Liver (tissue), 9 donors: ENCODE measurements around the gene ZC3H8. TPM values are rescaled to one million over a fixed set of nuclear protein-coding genes. Genes with fewer than 3 reads are reported as not detected.

Experiments used
- DNase-seq: peaks from one replicate; pipeline ENCODE4 v3.0.0-alpha.2; 2017; ENCODE audit warnings: low spot score
- H3K27ac ChIP-seq, 2 donors: one replicate each; pipeline ENCODE4 v1.7.0; 2013; ENCODE audit warnings: inconsistent platforms in 2 of 2, low read length in 2 of 2, control low read depth in 1 of 2, low read depth in 1 of 2, mild to moderate bottlenecking in 1 of 2
- H3K27me3 ChIP-seq, 4 donors: one replicate each; pipeline versions ENCODE4 v1.6.1 to v1.7.0; 2013; ENCODE audit warnings: low read length in 3 of 4, inconsistent platforms in 1 of 4, mild to moderate bottlenecking in 1 of 4, moderate library complexity in 1 of 4; ENCODE audit not compliant: control insufficient read depth in 4 of 4, insufficient read depth in 4 of 4
- H3K36me3 ChIP-seq, 4 donors: one replicate each; pipeline versions ENCODE4 v1.6.1 to v1.7.0; 2013; ENCODE audit warnings: low read length in 3 of 4, mild to moderate bottlenecking in 3 of 4, low read depth in 1 of 4, moderate library complexity in 1 of 4; ENCODE audit not compliant: control insufficient read depth in 4 of 4, insufficient read depth in 3 of 4
- H3K4me1 ChIP-seq, 4 donors: one replicate each; pipeline versions ENCODE4 v1.6.1 to v1.7.0; 2013; ENCODE audit warnings: low read length in 3 of 4, mild to moderate bottlenecking in 3 of 4, moderate library complexity in 1 of 4; ENCODE audit not compliant: control insufficient read depth in 4 of 4, insufficient read depth in 4 of 4
- H3K4me3 ChIP-seq, 3 donors: one replicate each; pipeline versions ENCODE4 v1.6.1 to v1.7.0; 2013; ENCODE audit warnings: low read length in 3 of 3, control low read depth in 1 of 3, low read depth in 1 of 3, mild to moderate bottlenecking in 1 of 3
- H3K9ac ChIP-seq, 2 donors: one replicate each; pipeline ENCODE4 v1.7.0; 2013; ENCODE audit warnings: low read length in 2 of 2, mild to moderate bottlenecking in 2 of 2, moderate library complexity in 2 of 2, control low read depth in 1 of 2, low read depth in 1 of 2
- H3K9me3 ChIP-seq, 4 donors: one replicate each; pipeline versions ENCODE4 v1.6.1 to v1.7.0; 2013; ENCODE audit warnings: low read length in 3 of 4; ENCODE audit not compliant: control insufficient read depth in 4 of 4
- ATF3 ChIP-seq: IDR thresholded peaks from 2 replicates; pipeline ENCODE4 v1.6.1; 2016; ENCODE audit warnings: antibody characterized with exemption
- CTCF ChIP-seq: fragments of 150-350 bp; IDR thresholded peaks from 2 replicates; pipeline ENCODE4 v1.5.1; 2017; ENCODE audit warnings: improper control_type of control experiment, low read depth, low read length; ENCODE audit not compliant: missing input control
- FOXA1 ChIP-seq: IDR thresholded peaks from 2 replicates; pipeline ENCODE4 v1.6.1; 2016; ENCODE audit warnings: antibody characterized with exemption
- FOXA2 ChIP-seq: IDR thresholded peaks from 2 replicates; pipeline ENCODE4 v1.6.1; 2016; ENCODE audit warnings: antibody characterized with exemption
- HNF4A ChIP-seq, 2 donors: conservative IDR thresholded peaks; 2 replicates each; pipeline ENCODE4 v1.6.1; 2016; ENCODE audit warnings: antibody characterized with exemption in 2 of 2, mild to moderate bottlenecking in 2 of 2
- HNF4G ChIP-seq: IDR thresholded peaks from 2 replicates; pipeline ENCODE4 v1.6.1; 2016; ENCODE audit warnings: antibody characterized with exemption
- MAX ChIP-seq: IDR thresholded peaks from 2 replicates; pipeline ENCODE4 v1.6.1; 2016; ENCODE audit warnings: antibody characterized with exemption
- NR2F2 ChIP-seq: IDR thresholded peaks from 2 replicates; pipeline ENCODE4 v1.6.1; 2016; ENCODE audit warnings: antibody characterized with exemption
- RAD21 ChIP-seq, 2 donors: IDR thresholded peaks; 2 replicates each; pipeline ENCODE4 v1.6.1; 2016; ENCODE audit warnings: antibody characterized with exemption in 2 of 2, mild to moderate bottlenecking in 2 of 2
- RXRA ChIP-seq, 2 donors: IDR thresholded peaks; 2 replicates each; pipeline ENCODE4 v1.6.1; 2017 to 2018; ENCODE audit warnings: antibody characterized with exemption in 2 of 2, mild to moderate bottlenecking in 1 of 2
- SP1 ChIP-seq: IDR thresholded peaks from 2 replicates; pipeline ENCODE4 v1.6.1; 2018; ENCODE audit warnings: antibody characterized with exemption, mild to moderate bottlenecking
- TAF1 ChIP-seq: conservative IDR thresholded peaks from 2 replicates; pipeline ENCODE4 v1.6.1; 2016; ENCODE audit warnings: antibody characterized with exemption, mild to moderate bottlenecking
- YY1 ChIP-seq: IDR thresholded peaks from 2 replicates; pipeline ENCODE4 v1.6.1; 2016; ENCODE audit warnings: antibody characterized with exemption, mild to moderate bottlenecking
- ZBTB33 ChIP-seq: IDR thresholded peaks from 2 replicates; pipeline ENCODE4 v1.6.1; 2016; ENCODE audit warnings: antibody characterized with exemption
- WGBS: extraction: QIAGEN DNeasy Blood & Tissue Kit; methylation state at CpG from one replicate; pipeline ENCODE4 v1.1.7; 2013; 5-methylcytosine and 5-hydroxymethylcytosine counted together
- polyA plus RNA-seq, 2 donors: library from polyadenylated mRNA; stranded (reverse) in 1 of 2; unstranded in 1 of 2; fragments of 200-250 nt in 1 of 2; fragments of >200 nt in 1 of 2; fragmentation: Nextera tagmentation in 1 of 2; extraction: Ambion mirVana in 1 of 2; gene quantifications; one replicate each; pipeline versions ENCODE4 v1.2.1 to v1.2.3, GENCODE V29; 2013 to 2015
- total RNA-seq, 2 donors: library from RNA; depleted of rRNA; stranded (reverse); fragments of >200 nt; gene quantifications; one replicate each; pipeline ENCODE4 v1.2.3, GENCODE V29; 2014
- TF ChIP-seq, protein P1 (sequence below): IDR thresholded peaks from 2 replicates; pipeline ENCODE4 v1.6.1; 2016; ENCODE audit warnings: antibody characterized with exemption, mild to moderate bottlenecking
- donor health status: healthy.
- donor health status: healthy.
- donor health status: healthy.
- donor health status: healthy.
- donor health status: healthy.

The ZC3H8 gene
- total and polyA plus RNA-seq, 4 donors = 2.4 to 8.9 (median 6.5) TPM

GRCh38 chr2:112194028-112194427 is 60.8 kb downstream of the ZC3H8 start:
- 96% methylated on average over 2 of the region's 2 CpGs for WGBS

More at GRCh38 chr2:112194028-112194427, 60.8 kb downstream of the ZC3H8 start:
- Histone ChIP-seq H3K27ac (no peak overlapping the region), H3K4me1 (no peaks in the 10 kb centered on the region), H3K9ac (no peak overlapping the region), H3K27me3 (no peaks in the 10 kb centered on the region), H3K36me3 (no peaks in the 10 kb centered on the region), H3K4me3 (no peak overlapping the region), H3K9me3 (no peaks in the 10 kb centered on the region)
- TF ChIP-seq CTCF (no peak), YY1 (no peak), ZBTB33 (no peak), RXRA (IDR thresholded peaks at IDR 0.05) (no peak), ATF3 (no peak), SP1 (no peak), FOXA2 (no peak), HNF4G (no peak), FOXA1 (no peak), HNF4A (conservative IDR thresholded peaks at IDR 0.05) (no peak), MAX (no peak), RAD21 (IDR thresholded peaks at IDR 0.05) (no peak), NR2F2 (no peak), TAF1 (no peak)
- TF ChIP-seq, protein P1, sequence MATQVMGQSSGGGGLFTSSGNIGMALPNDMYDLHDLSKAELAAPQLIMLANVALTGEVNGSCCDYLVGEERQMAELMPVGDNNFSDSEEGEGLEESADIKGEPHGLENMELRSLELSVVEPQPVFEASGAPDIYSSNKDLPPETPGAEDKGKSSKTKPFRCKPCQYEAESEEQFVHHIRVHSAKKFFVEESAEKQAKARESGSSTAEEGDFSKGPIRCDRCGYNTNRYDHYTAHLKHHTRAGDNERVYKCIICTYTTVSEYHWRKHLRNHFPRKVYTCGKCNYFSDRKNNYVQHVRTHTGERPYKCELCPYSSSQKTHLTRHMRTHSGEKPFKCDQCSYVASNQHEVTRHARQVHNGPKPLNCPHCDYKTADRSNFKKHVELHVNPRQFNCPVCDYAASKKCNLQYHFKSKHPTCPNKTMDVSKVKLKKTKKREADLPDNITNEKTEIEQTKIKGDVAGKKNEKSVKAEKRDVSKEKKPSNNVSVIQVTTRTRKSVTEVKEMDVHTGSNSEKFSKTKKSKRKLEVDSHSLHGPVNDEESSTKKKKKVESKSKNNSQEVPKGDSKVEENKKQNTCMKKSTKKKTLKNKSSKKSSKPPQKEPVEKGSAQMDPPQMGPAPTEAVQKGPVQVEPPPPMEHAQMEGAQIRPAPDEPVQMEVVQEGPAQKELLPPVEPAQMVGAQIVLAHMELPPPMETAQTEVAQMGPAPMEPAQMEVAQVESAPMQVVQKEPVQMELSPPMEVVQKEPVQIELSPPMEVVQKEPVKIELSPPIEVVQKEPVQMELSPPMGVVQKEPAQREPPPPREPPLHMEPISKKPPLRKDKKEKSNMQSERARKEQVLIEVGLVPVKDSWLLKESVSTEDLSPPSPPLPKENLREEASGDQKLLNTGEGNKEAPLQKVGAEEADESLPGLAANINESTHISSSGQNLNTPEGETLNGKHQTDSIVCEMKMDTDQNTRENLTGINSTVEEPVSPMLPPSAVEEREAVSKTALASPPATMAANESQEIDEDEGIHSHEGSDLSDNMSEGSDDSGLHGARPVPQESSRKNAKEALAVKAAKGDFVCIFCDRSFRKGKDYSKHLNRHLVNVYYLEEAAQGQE = no peak
- no peak for DNase-seq
